GM21390 (cell line): ENCODE measurements around the gene PIP5K1B.
"Not testable (repeated sequence)": the region's sequence is repeated elsewhere in the genome, so short reads cannot be mapped to it uniquely, and the experiment has no call there.

Experiments
- ATAC-seq: cut with Tn5 transposase; IDR thresholded peaks from one replicate; pipeline ENCODE4 v1.9.1; 2021; ENCODE audit not compliant: unreplicated experiment

Gene PIP5K1B

DNA sequence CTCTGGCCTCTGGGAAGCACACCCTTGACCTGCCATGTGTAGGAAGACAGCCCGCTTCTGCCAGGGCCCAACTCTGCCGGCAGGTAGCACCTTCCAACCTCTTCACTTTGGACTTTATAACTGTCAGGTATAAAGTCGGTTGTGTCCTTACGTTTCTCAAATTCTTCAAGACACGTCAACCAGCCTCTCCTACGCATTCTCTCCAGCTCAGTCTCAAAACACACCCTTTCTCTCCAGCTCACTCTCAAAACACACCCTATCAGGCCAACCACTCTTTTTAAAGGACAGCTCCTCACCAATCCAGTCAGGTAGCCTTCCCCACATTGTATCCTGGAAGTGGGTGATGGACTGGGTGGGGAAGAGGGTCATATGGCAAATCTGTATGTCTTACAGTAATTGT is 344.1 kb downstream of the PIP5K1B start:
- ATAC-seq = no peak

DNA sequence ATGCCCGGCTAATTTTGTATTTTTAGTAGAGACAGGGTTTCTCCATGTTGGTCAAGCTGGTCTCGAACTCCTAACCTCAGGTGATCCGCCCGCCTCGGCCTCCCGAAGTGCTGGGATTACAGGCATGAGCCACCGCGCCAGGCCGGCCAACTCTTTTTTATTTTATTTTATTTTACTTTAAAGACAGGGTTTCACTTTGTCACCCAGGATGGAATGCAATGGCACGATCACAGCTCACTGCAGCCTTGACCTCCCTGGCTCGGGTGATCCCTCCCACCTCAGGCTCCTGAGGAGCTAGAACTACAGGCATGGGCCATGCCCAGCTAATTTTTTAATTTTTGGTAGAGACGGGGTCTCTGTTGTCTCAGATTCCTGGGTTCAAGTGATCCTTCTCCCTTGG is 345.9 kb downstream of the PIP5K1B start:
- not testable (repeated sequence) for ATAC-seq

DNA sequence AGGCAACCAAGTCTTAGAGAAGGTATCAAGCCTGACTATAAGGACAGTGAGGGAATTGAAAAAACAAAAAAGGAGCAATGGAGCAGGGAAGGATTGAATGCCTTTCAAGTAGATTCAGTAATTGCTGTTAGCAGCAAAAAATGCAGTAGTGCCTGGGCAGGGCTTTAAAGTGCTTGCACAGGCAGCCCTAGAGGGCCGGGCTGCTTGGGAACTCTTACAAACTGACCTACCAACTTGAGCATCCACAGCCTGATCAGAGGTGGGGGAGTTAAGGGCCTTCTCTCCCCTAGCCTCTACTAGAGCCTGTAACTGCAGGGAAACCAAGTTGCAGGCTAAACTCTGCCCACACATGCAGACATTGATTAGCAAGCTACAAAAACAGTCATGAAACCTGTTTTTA is 349.9 kb downstream of the PIP5K1B start:
- no peak for ATAC-seq

DNA sequence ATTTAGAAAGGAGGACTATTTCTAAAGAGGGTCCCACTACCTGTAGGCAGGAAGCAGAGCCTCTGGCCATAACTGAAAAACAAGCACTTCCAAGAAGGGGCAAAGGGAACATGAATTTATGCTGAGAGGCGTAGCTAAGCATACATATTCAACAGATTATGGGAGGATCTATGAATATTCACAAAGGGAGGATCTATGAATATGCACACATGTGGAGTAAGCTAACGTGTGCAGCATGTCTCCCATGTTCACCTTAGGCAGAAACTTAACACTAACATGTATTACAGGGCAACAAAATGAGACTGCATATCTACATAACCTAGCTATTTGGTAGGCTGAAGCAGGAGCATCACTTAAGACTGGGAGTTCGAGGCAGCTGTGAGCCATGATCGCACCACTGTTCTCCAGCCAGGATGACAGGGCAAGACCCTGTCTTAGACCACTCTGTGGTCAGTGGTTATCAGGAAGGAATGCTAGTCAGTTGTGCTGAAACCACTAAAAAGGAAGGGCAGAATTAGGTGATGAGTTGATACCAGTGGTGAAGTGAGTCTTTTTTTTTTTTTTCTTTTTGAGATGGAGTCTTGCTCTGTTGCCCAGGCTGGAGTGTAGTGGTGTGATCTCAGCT is 351.3 kb downstream of the PIP5K1B start:
- ATAC-seq = no peak

DNA sequence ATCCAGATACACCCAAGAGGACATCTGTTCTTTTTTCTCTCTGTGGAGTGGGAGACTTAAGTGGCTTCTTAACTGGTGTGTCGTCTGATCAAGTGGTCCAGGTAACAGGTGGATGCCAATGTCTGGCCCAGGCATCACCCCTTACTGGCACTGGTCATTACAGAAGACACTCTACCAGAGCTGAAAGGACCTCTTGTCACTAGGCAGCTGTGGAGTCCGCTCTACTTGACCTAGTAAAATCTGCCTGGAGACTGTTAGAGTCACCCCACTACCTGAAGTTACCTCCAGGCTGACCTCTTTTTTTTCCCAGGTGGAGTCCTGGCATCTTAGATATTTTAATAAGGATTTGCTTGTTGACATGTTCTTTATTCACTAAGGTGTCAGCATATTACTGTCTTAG is 353.1 kb downstream of the PIP5K1B start:
- no peak for ATAC-seq
